Panc1 (cell line): ENCODE measurements around the gene ELOVL1. TPM values are rescaled to one million over a fixed set of nuclear protein-coding genes. Genes with fewer than 3 reads are reported as not detected.

Source experiments
- ATAC-seq: fragments of 200-7000 bp; cut with Tn5 transposase; 2 replicates; pipeline ENCODE4 v1.9.1; 2020; ENCODE audit warnings: mild to moderate bottlenecking, moderate library complexity
- BruUV-seq: library from RNA; stranded (reverse); fragments of 400-500 nt; replicated peaks from 2 replicates; lab custom pipeline; 2021; lab: Mats Ljungman, UMichigan
- CTCF ChIA-PET: fragments of 300-600 bp; sonication (Branson Sonifier 250); formaldehyde crosslinking; loops from one replicate; lab custom pipeline; 2022; ENCODE audit warnings: antibody characterized with exemption; lab: Charles Lee
- POLR2A ChIA-PET: fragments of 300-600 bp; sonication (Branson Sonifier 250); formaldehyde crosslinking; loops from one replicate; lab custom pipeline; 2022; ENCODE audit warnings: antibody characterized with exemption; lab: Charles Lee
- DNase-seq: peaks from one replicate; pipeline ENCODE4 v3.0.0-alpha.2; 2010; ENCODE audit warnings: low read depth, low spot score
- H3K27ac ChIP-seq: 2 replicates; pipeline ENCODE4 v1.5.1; 2011; ENCODE audit warnings: mild to moderate bottlenecking, low read length, inconsistent platforms
- H3K27me3 ChIP-seq: fragments of 200-500 bp; sonication (Bioruptor generic); 2 replicates; pipeline ENCODE4 v1.6.0; 2014; ENCODE audit warnings: low read length, inconsistent platforms; ENCODE audit not compliant: control insufficient read depth, insufficient read depth
- H3K36me3 ChIP-seq: fragments of 200-500 bp; sonication (Bioruptor generic); 2 replicates; pipeline ENCODE4 v1.5.1; 2014; ENCODE audit warnings: inconsistent platforms, mild to moderate bottlenecking, low read length, moderate library complexity; ENCODE audit not compliant: control insufficient read depth, insufficient read depth
- H3K4me1 ChIP-seq: 2 replicates; pipeline ENCODE4 v1.5.1; 2011; ENCODE audit warnings: inconsistent platforms, mild to moderate bottlenecking, low read length, moderate library complexity; ENCODE audit not compliant: control insufficient read depth, insufficient read depth
- H3K4me3 ChIP-seq, 2 experiments: 2 replicates each; pipeline ENCODE4 v1.5.1; 2011 to 2012; ENCODE audit warnings: low read depth in 2 of 2, low read length in 2 of 2, mild to moderate bottlenecking in 2 of 2, inconsistent platforms in 1 of 2, moderate library complexity in 1 of 2
- H3K9me3 ChIP-seq: fragments of 200-500 bp; sonication (Bioruptor generic); 2 replicates; pipeline ENCODE4 v1.5.1; 2014; ENCODE audit warnings: low read depth, mild to moderate bottlenecking, inconsistent platforms, low read length, moderate library complexity; ENCODE audit not compliant: control insufficient read depth, insufficient read depth
- CTCF ChIP-seq: fragments of 450-650 bp; IDR thresholded peaks from 2 replicates; pipeline ENCODE4 v1.5.1; 2017; ENCODE audit warnings: mild to moderate bottlenecking
- POLR2AphosphoS5 ChIP-seq: IDR thresholded peaks from 2 replicates; pipeline ENCODE4 v1.6.1; 2012; ENCODE audit warnings: mild to moderate bottlenecking, low read depth, low read length, moderate library complexity
- REST ChIP-seq, 2 experiments: IDR thresholded peaks; 2 replicates each; pipeline ENCODE4 v1.6.1; 2011 to 2012; ENCODE audit warnings: low read depth in 2 of 2, control low read depth in 1 of 2, low read length in 1 of 2, mild to moderate bottlenecking in 1 of 2, moderate library complexity in 1 of 2; ENCODE audit not compliant: insufficient read depth in 1 of 2
- SIN3A ChIP-seq: IDR thresholded peaks from 2 replicates; pipeline ENCODE4 v1.6.1; 2012; ENCODE audit warnings: low read depth, mild to moderate bottlenecking, low read length, moderate library complexity, borderline replicate concordance; ENCODE audit not compliant: insufficient read depth
- TCF7L2 ChIP-seq: IDR thresholded peaks from 2 replicates; pipeline ENCODE4 v1.6.1; 2011; ENCODE audit warnings: mild to moderate bottlenecking, low read depth, low read length, inconsistent platforms
- in situ Hi-C: cut with HindIII; loops from 2 replicates; pipeline ENCODE4 v1.10.0; 2016; ENCODE audit warnings: low sequenced_read_pairs, low pct_unique_long_range_greater_than_20kb
- intact Hi-C: fragments of 100-400 bp; cut with micrococcal nuclease; formaldehyde crosslinking; loops from one replicate; pipeline ENCODE4 v1.10.0; 2022; ENCODE audit not compliant: unreplicated experiment
- total RNA-seq: library from RNA; stranded (reverse); gene quantifications from one replicate; pipeline ENCODE4 v1.2.1, GENCODE V29; 2021; ENCODE audit not compliant: unreplicated experiment

ELOVL1 gene
- total RNA-seq, 1 experiment from 2014 or later, result 105 TPM

- TF ChIP-seq POLR2AphosphoS5, result no peak
- TF ChIP-seq TCF7L2, result no peak
- TF ChIP-seq SIN3A, result no peak
- no peak for TF ChIP-seq CTCF
- no peak for TF ChIP-seq REST (IDR thresholded peaks at IDR 0.05; ENCODE audit: insufficient read depth in 1 of 2, low read depth in 2 of 2, low read length in 1 of 2)
- peaks cover 12% of the 10 kb centered on the region for H3K36me3 ChIP-seq
- in situ Hi-C loops (no loop called here), intact Hi-C loops (loop anchor here (5.0 kb wide), 1 partner anchor 120 kb away; no protein-coding TSS in a partner anchor)
- BruUV-seq, result no TSS peak
- DNase-seq (no peak), ATAC-seq (no peak)
- no peaks in the 10 kb centered on the region for H3K27me3 ChIP-seq
- CTCF ChIA-PET, result interaction anchor here (0.7 kb wide), 1 partner anchor 59 kb away, joined by 6 read pairs; no protein-coding TSS in a partner anchor
- H3K4me3 ChIP-seq, result no peak overlapping the region
- POLR2A ChIA-PET, result no interaction called here
- no peaks in the 10 kb centered on the region for H3K9me3 ChIP-seq
- H3K4me1 ChIP-seq, result peaks cover 26% of the 10 kb centered on the region
- no peak overlapping the region; the same call in 1 of the 2 replicates for H3K27ac ChIP-seq
These were observed 10.6 kb downstream of the ELOVL1 start for GRCh38 chr1:43357251-43357650.

DNA sequence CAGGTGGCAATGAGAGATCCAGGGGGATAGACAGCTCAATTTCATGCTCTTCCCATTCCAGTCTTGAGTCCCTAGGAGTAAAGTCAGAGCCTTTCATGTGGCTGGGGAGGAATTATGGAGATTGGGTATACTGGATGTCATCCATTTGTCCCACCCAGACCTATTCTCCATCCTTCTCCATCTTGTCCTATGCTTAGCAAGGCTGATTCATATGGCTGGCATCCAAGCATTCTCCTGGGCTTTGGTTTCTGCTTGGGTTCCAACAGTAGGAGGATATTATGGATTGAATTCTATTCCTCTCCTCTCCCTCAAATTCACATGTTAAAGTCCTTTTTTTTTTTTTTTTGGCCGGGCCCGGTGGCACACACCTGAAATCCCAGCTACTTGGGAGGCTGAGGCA is 12.9 kb downstream of the ELOVL1 start:
- TF ChIP-seq TCF7L2 (no peak), POLR2AphosphoS5 (no peak), REST (IDR thresholded peaks at IDR 0.05; ENCODE audit: insufficient read depth in 1 of 2, low read depth in 2 of 2, low read length in 1 of 2) (no peak), CTCF (no peak), SIN3A (no peak)
- ATAC-seq (no peak), DNase-seq (no peak)
- in situ Hi-C loops (no loop called here), intact Hi-C loops (loop anchor here (5.0 kb wide), 1 partner anchor 118 kb away; no protein-coding TSS in a partner anchor)
- Histone ChIP-seq H3K27ac (no peak overlapping the region), H3K36me3 (peaks cover 3% of the 10 kb centered on the region; the same call in 1 of the 2 replicates), H3K4me1 (peaks cover 10% of the 10 kb centered on the region), H3K9me3 (no peaks in the 10 kb centered on the region), H3K4me3 (no peak overlapping the region), H3K27me3 (no peaks in the 10 kb centered on the region)
- BruUV-seq, result no TSS peak
- POLR2A ChIA-PET, result no interaction called here
- CTCF ChIA-PET, result no interaction called here
